ENCODE results near the gene TMEM161A.
"Not testable (repeated sequence)": the region's sequence is repeated elsewhere in the genome, so short reads cannot be mapped to it uniquely, and the experiment has no call there.

Gene TMEM161A

GRCh38 chr19:19155495-19156219 is 17.4 kb upstream of the TMEM161A start:
- DNase-seq (ENCODE audit: low read depth in 1 of 2, low spot score in 1 of 2), result no peak

- no peak for DNase-seq (ENCODE audit: low read depth in 1 of 2, low spot score in 1 of 2)
Measured at GRCh38 chr19:19154768-19155494, 16.7 kb upstream of the TMEM161A start.

- no peak for DNase-seq (ENCODE audit: low read depth in 1 of 2, low spot score in 1 of 2)
Measured at GRCh38 chr19:19152668-19153384, 14.5 kb upstream of the TMEM161A start.

GRCh38 chr19:19151418-19151817 is 13.1 kb upstream of the TMEM161A start:
- DNase-seq (ENCODE audit: low read depth in 1 of 2, low spot score in 1 of 2), result no peak

- DNase-seq (ENCODE audit: low read depth in 1 of 2, low spot score in 1 of 2), result no peak
Measured at GRCh38 chr19:19149435-19149834, 11.2 kb upstream of the TMEM161A start.

- not testable (repeated sequence) for DNase-seq (ENCODE audit: low read depth in 1 of 2, low spot score in 1 of 2)
Measured at GRCh38 chr19:19148504-19148903, 10.2 kb upstream of the TMEM161A start.

- DNase-seq (ENCODE audit: low read depth in 1 of 2, low spot score in 1 of 2), result no peak
Measured at GRCh38 chr19:19147344-19147743, 9.1 kb upstream of the TMEM161A start.

- DNase-seq (ENCODE audit: low read depth in 1 of 2, low spot score in 1 of 2), result no peak
Measured at GRCh38 chr19:19146865-19147264, 8.6 kb upstream of the TMEM161A start.

- peak; percentile 79 to 92 for DNase-seq (ENCODE audit: low read depth in 1 of 2, low spot score in 1 of 2)
Measured at GRCh38 chr19:19145684-19146608, 7.7 kb upstream of the TMEM161A start.

- DNase-seq (ENCODE audit: low read depth in 1 of 2, low spot score in 1 of 2), result no peak
Measured at GRCh38 chr19:19145281-19145680, 7.0 kb upstream of the TMEM161A start.

GRCh38 chr19:19142347-19142746 is 4.1 kb upstream of the TMEM161A start:
- DNase-seq (ENCODE audit: low read depth in 1 of 2, low spot score in 1 of 2), result no peak

- DNase-seq (ENCODE audit: low read depth in 1 of 2, low spot score in 1 of 2), result no peak
Measured at GRCh38 chr19:19140476-19140875, 2.2 kb upstream of the TMEM161A start.

GRCh38 chr19:19139876-19140229 is 1.6 kb upstream of the TMEM161A start:
- DNase-seq (ENCODE audit: low read depth in 1 of 2, low spot score in 1 of 2), result no peak

- peak in 1 of 2 donors; percentile 6 for DNase-seq (ENCODE audit: low read depth in 1 of 2, low spot score in 1 of 2)
Measured at GRCh38 chr19:19137556-19138108, 646 bp downstream of the TMEM161A start.

GRCh38 chr19:19135713-19136112 is 2.6 kb downstream of the TMEM161A start:
- not testable (repeated sequence) for DNase-seq (ENCODE audit: low read depth in 1 of 2, low spot score in 1 of 2)

GRCh38 chr19:19134687-19135158 is 3.6 kb downstream of the TMEM161A start:
- no peak for DNase-seq (ENCODE audit: low read depth in 1 of 2, low spot score in 1 of 2)

- no peak for DNase-seq (ENCODE audit: low read depth in 1 of 2, low spot score in 1 of 2)
Measured at GRCh38 chr19:19133985-19134384, 4.3 kb downstream of the TMEM161A start.

GRCh38 chr19:19132912-19133311 is 5.4 kb downstream of the TMEM161A start:
- no peak for DNase-seq (ENCODE audit: low read depth in 1 of 2, low spot score in 1 of 2)

- DNase-seq (ENCODE audit: low read depth in 1 of 2, low spot score in 1 of 2), result no peak
Measured at GRCh38 chr19:19131989-19132388, 6.3 kb downstream of the TMEM161A start.

GRCh38 chr19:19126102-19126501 is 12.2 kb downstream of the TMEM161A start:
- DNase-seq (ENCODE audit: low read depth in 1 of 2, low spot score in 1 of 2), result no peak

GRCh38 chr19:19123386-19123785 is 14.9 kb downstream of the TMEM161A start:
- DNase-seq (ENCODE audit: low read depth in 1 of 2, low spot score in 1 of 2), result no peak

Measured in activated CD4-positive, alpha-beta T cell treated with anti-CD3 and anti-CD28 coated beads, Interleukin-2, amount 50 U/mL, for 24 hours (primary cell).